Stimulated activated CD8-positive, alpha-beta memory T cell treated with anti-CD3 and anti-CD28 coated beads, Interleukin-15, amount 100 ng/mL, for 1 hour (primary cell): Measurements from ENCODE around the gene GLG1.
"Not testable (repeated sequence)": the region's sequence is repeated elsewhere in the genome, so short reads cannot be mapped to it uniquely, and the experiment has no call there.

Experiments
- DNase-seq: peaks from one replicate; pipeline ENCODE4 v3.0.0-alpha.2; 2020; ENCODE audit warnings: low read depth

The GLG1 gene

DNA sequence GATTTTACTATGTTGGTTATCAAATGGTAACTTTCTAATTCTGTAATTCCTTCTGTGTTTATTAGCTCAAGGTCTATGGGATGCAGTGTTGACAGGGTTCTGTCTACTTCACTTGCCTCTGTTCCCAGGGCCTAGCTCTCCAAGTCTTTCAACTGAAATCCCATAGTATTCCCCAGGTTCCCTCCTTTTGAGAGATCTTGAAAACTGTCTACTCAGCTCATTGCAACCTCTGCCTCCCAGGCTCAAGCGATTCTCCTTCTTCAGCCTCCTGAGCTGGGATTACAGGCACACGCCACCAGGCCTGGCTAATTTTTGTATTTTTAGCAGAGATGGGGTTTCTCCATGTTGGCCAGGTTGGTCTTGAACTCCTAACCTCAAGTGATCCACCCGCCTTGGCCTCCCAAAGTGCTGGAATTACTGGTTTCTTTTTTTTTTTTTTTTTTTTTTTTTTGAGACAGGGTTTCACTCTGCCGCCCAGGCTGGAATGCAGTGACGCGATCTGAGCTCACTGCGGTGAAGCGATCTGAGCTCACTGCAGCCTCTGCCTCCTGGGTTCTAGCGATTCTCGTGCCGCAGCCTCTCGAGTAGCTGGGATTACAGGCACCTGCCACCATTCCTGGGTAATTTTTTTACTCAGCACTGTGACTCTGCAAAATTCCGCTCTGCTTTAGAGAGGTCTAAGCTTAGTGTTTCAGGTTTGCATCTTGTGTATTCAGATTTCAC is 163.1 kb downstream of the GLG1 start:
- DNase-seq = not testable (repeated sequence)

DNA sequence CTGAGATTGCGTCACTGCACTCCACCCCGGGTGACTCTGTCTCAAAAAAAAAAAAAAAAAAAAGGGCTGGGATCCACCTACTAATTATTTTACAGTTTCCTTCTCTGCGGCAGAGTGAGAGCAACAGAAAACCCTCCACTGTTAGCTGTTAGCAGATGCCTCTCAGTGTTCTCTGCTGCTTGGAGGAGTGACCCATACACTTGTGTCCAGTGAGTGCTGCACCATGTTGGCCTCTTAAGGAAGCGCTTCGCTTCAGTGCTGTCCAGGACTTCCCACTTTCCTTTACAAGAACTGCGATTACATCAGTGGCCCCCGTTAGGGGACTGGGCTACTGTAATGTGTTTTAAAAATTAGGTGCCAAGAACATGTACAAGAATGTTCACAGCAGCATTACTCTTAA is 167.2 kb downstream of the GLG1 start:
- no peak for DNase-seq

DNA sequence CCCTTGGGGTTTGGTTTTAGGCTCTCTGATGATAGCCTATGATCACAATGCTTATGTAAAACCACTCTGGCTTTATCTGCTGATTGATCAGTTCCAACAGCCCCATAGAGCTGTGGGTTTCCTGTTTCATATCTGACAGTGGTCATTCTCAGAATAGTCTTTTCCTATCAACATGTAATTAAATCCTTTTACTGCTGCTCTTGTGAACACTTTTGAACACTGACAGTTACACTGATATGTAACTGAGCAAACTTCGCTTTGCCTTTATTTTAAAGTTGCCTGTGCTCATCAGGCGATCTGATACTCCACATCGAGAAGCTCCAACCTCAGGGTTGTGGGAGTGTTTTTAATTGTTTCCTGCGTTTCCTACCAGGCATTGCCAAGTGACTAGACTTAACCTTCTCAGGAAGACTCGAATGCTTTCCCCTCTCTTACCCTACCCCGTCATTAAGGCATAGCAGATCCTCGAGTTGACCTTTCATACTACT is 168.4 kb downstream of the GLG1 start:
- DNase-seq = no peak

- DNase-seq = no peak
These were observed 175.4 kb downstream of the GLG1 start for GRCh38 chr16:74431516-74431915.

DNA sequence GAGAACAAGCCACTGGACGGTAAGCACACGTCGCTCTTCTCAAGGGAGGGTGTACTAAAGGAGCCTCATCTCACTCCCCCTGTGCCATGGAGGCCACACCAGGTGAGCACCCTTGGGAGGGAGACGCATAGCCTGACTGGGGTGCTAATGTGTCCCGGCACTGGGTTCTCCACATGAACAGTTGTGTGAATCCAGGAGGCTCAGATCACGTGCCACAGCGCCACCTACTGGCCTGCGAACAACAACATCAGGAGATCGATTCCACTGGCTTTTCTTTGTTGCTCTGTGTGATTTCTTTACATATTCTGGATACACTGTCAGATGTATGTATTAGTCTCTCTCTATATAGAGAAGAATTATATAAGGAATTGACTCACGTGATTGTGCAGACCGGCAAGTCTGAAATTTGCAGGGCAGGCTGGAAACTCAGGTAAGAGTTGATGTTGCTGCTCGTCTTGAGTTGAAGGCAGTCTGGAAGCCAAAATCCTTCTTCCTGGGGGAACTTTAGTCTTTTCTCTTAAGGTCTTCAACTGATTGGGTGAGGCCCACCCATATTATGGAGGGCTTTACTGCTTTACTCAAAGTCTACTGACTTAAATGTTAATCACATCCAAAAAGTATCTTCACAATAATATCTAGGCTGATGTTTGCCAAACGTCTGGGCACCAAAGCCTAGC is 176.7 kb downstream of the GLG1 start:
- peak; percentile 19 for DNase-seq

DNA sequence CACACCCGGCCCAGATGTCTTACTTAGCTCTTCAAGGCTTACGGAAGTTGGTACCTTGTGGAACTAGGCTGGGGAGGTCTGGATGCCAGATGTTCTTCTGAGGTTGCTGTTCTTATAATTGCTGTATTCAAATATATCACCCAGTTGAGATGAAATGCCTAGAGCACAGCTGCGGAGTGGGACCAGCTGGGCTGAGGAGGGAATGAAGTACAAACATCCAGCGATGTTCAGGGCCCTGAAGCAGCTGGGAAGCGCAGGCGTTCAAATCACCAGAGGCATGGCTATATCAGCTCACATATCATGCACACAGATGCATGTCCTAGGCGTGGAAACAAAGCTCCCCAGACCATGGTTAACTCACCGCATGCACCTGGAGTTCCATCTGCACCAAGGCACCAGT is 178.4 kb downstream of the GLG1 start:
- not testable (repeated sequence) for DNase-seq

DNA sequence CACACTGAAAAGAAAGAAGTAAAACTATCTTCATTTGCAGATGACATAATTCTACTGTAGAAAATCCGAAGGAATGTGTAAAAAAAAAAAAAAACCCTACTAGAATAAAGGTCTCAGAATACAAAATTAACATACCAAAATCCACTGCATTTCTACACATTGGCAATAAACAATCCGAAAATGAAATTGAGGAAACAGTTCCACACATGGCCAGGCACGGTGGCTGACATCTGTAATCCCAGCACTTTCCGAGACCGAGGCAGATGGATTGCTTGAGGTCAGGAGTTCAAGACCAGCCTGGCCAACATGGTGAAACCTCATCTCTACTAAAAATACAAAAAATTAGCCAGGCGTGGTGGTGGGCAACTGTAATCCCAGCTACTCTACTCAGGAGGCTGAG is 181.2 kb downstream of the GLG1 start:
- DNase-seq = not testable (repeated sequence)

- DNase-seq = not testable (repeated sequence)
These were observed 183.2 kb downstream of the GLG1 start for GRCh38 chr16:74423721-74424120.

DNA sequence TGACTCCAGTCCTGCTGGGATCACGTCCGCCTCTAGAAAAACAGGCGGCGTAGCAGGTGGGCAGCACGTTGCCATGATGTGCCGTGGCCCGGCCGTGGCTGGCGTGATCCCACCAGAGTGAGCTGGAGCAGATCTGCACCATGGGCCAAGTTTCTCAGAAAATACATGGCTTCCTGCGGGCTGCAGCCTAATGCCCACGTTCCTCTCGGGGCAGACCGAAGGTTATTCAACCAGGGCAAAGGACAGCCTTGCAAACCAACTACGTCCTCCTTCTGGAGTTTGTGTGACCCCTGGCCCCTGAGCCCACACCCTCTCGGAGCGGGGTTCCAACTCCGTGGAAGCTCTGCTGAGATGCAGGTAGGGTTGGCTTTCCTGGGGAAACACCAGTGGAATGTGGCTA is 184.8 kb downstream of the GLG1 start:
- DNase-seq = not testable (repeated sequence)

DNA sequence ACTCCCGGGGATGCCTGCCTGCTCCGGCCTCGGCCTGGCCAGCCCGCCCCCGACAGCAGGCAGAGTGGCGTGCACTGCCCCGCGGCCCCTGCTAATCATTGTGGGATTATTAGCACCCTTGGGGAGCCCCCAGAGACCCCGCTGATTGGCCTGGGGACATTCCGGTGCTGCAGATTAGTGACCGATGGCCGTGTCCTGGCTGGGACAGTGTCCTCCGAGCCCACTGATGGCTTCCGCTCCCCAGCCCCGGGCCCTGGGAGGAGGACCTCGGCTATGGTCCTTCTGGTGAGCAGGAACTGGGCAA is 185.5 kb downstream of the GLG1 start:
- not testable (repeated sequence) for DNase-seq

DNA sequence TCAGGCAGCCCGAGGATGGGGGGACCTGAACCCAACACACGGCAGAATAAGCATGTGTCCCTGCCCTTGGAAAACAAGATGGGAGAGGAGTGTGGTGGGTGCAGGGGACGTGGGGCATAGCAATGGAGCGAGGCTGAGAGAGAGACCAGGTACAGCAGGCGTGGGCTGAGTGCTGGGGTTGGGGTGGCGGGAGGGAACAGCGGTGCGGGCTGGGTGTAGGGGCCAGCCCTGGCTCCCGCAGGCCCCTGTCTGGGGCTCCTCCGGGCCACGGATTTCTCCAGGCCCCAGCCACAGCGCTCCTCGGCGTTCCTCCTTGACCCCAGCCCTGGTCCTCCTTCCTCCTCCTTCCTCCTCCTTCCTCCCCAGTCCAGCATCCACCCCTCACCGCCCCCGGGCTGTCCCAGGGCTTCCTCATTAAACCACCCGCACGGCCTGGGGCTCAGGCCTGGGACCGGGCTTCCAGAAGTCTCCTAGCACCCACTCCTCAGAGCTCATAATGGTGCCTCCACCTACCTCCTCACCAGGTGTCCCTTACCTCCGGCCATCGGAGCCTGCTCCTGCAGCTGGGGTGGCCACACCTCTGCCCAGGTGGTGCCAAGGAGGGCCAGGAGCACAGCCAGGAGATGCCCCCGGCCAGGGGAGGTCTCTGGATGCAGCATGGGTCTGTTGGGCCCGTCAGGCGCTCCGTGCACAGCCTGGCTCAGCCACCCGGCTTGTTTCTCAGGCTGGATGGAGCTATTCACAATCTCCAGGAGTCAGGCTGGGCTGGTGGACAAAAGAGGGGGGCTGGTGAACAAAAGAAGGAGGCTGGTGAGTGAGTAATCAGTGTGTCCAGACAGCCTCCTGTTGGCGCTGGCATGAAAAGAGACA is 186.1 kb downstream of the GLG1 start, which contains the start of gene CLEC18B:
CLEC18B (minus strand) TSS at position 867 of the 870 bp plus-strand sequence; CDS start at position 659, 208 bp downstream.
- DNase-seq = not testable (repeated sequence)

DNA sequence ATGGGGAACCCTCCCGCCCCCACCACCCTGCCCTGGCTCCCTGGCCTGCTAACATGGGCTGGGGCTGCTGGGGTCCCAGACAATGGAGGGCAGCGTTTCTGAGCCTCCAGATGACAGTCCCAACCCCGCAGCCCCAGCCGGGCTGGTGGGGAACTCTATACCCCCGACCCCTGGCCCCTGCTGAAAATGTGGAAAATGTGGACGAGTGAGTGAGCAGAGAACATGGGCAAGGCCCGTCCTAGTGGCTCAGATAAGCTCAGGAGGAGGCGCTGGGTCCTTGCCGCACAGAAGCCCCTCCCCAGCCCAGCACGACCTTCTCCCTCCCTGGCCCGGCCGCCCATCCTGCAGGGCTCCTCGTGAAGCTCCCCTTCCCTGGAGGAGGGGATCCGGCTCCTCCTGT is 187.1 kb downstream of the GLG1 start:
- not testable (repeated sequence) for DNase-seq

DNA sequence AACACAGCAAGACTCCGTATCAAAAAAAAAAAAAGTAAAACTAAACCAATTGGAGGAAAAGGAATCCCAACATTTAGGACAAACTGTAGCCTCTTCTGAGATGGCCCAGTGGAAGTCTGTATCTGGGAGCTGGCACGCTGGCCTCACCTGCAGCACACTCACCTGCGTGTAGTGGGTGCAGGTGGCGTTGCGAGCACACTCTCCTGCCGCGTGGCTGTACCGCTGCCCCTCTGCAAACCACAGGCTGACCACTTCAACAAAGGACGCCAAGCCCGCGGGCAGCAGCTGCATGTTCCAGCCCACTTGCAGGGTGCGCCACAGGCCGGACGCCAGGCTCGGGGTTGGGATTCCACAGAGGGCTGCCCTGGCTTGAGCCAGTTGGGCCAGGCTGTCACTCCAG is 189.0 kb downstream of the GLG1 start:
- DNase-seq = not testable (repeated sequence)

GRCh38 chr16:74413920-74414319 is 193.0 kb downstream of the GLG1 start:
- DNase-seq = not testable (repeated sequence)

GRCh38 chr16:74413485-74413884 is 193.4 kb downstream of the GLG1 start:
- not testable (repeated sequence) for DNase-seq

GRCh38 chr16:74412775-74413390 is 194.0 kb downstream of the GLG1 start:
- DNase-seq = not testable (repeated sequence)

GRCh38 chr16:74412138-74412774 is 194.7 kb downstream of the GLG1 start:
- not testable (repeated sequence) for DNase-seq

DNA sequence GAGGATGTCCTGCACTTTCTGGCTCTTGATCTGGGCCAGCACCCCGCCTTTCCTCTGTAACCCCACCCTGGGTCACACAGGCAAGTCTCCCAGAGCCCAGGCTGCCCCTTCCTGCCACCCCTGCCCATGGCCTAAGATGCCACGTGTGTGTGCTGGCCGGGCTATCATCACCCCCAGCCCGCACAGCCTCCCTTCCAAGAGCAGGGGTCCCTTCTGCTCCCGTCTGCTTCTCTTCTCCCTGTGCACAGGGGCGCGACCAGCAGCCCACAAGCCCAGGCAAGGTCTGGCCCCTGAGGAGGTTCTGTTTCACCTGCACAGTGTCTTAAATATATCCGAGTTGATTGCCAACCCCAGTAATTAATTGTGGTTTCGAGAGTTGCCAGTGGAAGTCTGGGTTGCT is 195.9 kb downstream of the GLG1 start:
- DNase-seq = not testable (repeated sequence)

- DNase-seq = not testable (repeated sequence)
These were observed 196.6 kb downstream of the GLG1 start for GRCh38 chr16:74410057-74410957.
